A549 treated with Hydrocortisone at 1 μM for 4 hours (cell line): ENCODE results near the gene FAM50A. TPM values are rescaled to one million over a fixed set of nuclear protein-coding genes. Genes with fewer than 3 reads are reported as not detected.

ENCODE experiments used
- total RNA-seq: library from RNA; stranded (reverse); fragments of 200-300 nt; extraction: Qiagen RNA extraction; gene quantifications from 5 replicates; pipeline ENCODE4 v1.2.3, GENCODE V29; 2022

Gene FAM50A, protein sequence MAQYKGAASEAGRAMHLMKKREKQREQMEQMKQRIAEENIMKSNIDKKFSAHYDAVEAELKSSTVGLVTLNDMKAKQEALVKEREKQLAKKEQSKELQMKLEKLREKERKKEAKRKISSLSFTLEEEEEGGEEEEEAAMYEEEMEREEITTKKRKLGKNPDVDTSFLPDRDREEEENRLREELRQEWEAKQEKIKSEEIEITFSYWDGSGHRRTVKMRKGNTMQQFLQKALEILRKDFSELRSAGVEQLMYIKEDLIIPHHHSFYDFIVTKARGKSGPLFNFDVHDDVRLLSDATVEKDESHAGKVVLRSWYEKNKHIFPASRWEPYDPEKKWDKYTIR
- 99.8 to 121 TPM (median 111 TPM) in 5 replicates for total RNA-seq

DNA sequence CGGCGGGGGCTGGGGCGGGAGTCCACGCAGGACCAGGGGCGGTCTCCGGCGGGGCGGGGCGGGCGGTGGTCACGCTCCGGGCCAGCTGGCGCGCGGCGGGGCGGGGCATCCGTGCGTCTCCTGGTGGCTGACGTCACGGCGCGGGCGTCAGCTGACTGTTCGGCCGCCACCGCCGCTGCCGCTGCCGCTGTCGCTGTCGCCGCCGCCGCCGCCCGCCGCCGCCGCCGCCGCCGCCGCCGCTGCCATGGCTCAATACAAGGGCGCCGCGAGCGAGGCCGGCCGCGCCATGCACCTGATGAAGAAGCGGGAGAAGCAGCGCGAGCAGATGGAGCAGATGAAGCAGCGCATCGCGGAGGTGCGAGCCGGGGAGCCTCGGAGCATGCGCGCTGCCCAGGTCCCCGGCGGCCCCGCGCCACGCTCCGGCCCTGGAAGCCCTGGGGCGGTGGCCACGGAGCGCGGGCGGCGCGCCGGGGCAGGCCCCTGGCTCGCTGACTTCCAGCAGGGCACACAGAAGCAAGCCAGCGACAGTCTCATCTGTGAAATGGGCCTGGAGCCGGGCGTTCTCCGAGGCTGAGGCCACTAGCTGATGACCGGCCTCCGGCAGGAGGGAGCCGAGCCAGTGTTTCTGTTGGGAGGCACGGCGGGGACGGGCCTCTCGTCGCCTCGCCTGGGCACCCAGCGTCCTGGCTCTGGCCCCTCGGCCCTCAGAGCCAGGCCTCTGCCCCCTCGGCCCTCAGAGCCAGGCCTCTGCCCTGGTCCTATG is at the start of gene FAM50A:
FAM50A (plus strand) TSS at position 150 of the 763 bp plus-strand sequence; CDS start at position 245, 95 bp downstream.

DNA sequence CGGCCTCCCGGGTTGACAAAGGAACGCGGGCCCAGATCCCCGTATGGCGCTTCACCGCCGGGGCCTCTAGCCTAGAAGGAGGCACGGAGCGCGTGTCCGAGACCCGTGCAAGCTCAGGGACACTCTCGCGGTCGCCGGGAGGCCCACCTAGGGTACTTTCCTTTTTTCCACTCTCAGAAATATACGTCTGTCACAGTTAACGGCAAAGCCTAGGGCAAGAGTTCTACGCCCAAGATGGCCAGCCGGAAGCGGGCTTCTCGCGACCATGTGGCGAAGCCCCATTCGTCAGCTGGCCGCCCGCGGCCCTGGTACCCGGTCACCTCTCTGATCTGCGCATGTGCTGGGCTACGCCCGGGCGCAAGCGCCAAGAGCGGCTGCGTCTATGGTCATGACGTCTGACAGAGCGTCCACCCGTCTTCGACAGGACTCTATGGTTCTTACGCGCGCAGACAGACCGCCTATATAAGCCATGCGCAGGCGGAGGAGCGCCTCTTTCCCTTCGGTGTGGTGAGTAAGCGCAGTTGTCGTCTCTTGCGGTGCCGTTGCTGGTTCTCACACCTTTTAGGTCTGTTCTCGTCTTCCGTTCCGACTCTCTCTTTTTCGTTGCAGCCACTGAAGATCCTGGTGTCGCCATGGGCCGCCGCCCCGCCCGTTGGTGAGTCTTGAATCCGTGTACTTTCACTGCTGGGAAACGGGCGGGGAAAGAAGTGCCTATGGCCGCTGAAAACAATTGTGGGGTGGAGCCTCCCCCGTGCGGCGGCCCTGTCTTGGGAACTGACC is 45.9 kb upstream of the FAM50A start, which contains the start of gene RPL10:
RPL10 (plus strand) TSS at position 490 of the 780 bp plus-strand sequence; CDS start at position 633, 143 bp downstream.

DNA sequence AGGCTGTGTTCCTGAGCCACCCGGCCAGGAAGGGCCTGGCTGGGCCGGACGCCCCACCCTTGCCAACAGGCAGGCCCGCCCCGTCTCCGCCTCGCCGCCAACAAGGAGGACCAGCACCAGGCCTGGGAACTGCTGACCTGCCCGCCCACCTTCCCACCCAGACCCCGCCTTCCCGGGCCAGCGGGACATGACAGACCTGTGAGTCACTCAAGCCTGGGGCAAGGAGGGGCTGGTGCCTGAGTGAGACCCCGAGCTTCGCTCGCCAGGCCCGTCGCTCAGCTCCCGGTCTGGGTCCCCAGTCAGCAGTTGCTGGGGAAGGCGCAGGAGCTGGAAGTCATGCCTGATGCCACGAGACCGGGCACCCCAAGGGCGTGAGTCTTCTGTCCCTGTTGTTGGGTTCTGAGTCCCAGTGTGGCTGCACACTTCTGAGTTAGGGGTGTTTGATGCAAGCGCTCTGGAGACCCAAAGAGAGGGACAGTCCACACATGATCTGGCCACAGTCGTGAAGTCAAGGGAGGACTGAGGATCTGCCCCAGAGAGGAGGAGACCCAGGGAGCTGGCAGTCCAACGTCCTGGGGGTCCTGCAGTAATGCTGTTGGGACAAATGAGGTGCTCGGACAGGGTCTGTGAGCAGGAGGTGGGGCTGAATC is 34.6 kb upstream of the FAM50A start, which contains the start of gene DNASE1L1:
DNASE1L1 (minus strand) TSS at position 33 of the 650 bp plus-strand sequence. CDS start 3,686 bp downstream, outside the sequence.

DNA sequence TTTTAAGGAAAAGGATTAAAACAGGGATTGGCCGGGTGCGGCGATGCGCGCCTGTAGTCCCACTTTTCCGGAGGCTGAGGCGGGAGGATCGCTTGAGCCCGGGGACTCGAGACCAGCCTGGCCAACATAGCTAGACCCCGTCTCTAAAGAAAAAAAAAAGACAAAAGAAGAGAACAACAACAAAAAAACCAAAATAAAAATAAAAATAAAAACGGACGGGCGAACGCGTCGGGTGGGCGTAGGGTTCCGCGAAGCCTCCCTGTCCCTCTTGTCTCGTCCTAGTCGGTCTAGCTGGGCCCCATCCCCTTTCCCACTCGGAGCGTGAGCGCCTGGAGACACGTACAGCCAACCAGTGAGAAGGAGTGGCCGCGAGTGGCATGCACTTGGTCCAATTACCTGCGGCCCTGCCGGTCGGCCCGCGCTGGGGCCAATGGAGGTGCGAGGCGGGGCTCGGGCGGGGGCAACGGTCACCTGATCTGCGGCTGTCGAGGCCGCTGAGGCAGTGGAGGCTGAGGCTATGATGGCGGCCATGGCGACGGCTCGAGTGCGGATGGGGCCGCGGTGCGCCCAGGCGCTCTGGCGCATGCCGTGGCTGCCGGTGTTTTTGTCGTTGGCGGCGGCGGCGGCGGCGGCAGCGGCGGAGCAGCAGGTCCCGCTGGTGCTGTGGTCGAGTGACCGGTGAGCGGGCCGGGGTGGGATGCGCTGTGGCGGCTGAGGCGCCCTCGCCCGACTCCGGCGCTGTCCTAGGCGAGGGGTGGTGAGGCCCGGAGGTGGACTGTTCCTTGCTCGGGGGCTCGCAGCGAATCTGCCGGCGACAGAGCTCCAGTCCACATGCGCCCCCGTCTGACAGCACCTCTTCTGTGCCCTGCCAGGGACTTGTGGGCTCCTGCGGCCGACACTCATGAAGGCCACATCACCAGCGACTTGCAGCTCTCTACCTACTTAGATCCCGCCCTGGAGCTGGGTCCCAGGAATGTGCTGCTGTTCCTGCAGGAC is 15.5 kb upstream of the FAM50A start, which contains the start of gene ATP6AP1:
ATP6AP1 (plus strand) TSS at position 502 of the 996 bp plus-strand sequence; CDS start at position 518, 16 bp downstream.

DNA sequence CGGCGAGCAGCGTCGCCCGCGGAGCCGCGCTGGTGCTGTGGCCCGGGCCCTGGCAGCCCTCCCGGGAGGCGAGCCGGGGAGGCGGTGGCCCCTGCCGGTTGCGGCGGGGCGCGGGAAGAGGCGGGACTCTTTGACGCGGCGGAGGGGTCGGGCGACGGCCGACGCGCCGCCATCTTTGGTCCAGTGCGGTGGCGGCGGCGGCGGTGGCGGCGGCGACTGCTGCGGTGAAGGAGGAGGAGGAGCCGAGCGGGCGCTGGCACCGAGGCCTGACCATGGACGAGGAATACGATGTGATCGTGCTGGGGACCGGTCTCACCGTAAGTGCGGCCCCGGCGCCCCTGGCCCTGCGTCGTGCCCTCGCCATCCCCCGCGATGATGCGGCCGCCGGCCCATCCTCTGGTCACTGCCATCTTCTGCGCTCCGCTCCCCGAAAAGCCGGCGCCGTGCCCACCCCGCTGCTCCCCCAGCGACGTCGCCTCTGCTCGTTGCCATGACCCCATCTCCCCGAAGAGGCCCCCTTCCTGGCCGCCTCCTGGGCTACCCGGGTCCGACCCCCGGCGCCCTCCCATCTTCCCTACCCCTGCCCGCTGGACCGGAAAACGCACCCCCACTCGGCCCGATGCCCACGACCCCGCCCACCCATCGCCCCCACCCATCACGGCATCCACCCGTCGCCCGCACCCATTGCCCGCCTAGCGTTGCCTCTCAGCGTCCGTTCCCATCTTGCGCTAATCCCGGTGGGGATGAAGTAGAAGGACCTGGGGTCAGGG is 6.8 kb upstream of the FAM50A start, which contains the start of gene GDI1:
GDI1 (plus strand) TSS at position 172 of the 770 bp plus-strand sequence; CDS start at position 273, 101 bp downstream.

DNA sequence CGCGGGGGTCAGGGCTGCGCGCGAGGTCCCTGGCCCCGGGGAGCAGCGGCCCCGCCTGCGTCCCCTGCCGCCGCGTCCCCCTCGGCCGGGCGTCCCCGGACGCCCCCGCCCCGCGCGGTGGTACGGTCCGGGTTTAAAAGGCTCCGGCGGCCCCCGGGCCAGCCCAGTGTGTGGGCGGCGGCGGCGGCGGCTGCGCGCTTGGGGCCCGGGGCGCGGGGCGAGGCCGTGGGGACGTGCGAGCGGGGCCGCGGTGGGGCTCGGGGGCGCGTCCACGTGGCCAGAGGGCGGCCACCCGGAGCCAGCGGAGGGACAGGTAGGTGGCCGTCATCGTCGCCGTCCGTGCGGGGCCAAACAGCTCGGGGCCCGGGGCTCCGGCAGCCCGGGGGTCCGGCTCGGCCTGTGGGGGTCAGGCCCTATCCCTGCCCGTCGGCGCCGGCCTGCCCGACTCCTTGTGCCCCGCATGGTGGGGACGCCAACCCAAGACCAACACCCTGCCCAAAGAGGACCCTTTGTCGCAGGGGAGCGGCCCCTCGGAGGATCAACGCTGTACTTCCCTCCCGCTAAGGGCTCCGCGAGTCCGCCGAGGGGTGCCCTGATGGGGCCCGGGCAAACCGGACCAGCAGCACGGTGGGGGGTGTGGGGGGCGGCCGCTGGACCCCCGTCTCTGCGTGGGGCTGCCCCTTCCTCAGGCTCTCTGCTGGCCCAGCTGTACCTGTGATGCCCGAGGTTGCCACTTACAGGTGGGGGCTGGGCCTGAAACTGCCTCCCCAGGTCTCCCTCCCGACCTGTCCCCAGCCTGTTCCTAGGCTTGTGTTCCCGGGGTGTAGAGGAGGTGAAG is 14.4 kb downstream of the FAM50A start, which contains the start of gene PLXNA3:
PLXNA3 (plus strand) TSS at position 166 of the 838 bp plus-strand sequence. CDS start 1,903 bp downstream, outside the sequence.

DNA sequence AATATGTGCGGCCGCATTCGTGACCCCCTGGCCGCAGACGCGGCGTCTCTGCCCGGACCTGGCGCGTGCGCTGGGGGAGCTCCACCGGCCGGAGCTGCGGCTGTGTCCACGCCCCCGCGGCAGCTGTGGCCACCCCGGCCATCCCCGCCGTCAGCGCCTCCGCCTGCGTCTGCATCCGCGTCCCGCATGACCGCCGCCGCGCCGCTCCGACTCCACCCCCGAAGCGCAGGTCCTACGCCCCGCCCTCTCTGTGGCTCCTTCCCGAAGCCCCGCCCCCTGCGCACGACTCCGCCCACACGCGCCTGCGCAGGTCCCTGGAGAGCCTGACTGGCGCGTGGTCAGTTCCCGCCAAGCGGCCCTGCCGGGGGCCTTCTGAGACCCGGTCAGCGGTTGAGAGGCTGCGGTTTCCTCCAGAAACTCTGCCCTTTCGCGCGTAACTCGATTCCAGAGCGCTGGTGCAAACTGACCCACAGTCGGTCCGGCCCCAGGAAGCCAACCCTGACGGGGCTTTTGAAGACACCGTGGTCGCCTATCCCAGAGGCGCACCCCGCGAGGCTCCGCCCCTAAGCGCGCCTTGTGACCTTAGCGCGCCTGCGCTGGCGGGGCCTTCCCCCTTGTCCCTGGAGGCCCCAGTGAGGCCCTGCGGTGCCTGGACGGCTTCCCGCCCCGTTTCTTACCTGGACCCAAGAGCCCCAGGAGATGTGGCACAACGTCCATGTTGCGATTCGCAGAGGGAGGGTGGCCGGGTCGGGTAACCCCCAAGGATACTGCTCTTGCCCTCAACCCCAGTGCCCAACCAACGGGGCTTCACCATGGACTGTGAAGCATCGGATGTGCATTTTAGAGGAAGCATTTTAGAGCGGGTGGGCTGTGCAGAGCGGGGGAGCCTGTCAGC is 35.0 kb downstream of the FAM50A start, which contains the start of gene LAGE3:
LAGE3 (minus strand) TSS at position 554 of the 895 bp plus-strand sequence; CDS start at position 188, 366 bp downstream.

DNA sequence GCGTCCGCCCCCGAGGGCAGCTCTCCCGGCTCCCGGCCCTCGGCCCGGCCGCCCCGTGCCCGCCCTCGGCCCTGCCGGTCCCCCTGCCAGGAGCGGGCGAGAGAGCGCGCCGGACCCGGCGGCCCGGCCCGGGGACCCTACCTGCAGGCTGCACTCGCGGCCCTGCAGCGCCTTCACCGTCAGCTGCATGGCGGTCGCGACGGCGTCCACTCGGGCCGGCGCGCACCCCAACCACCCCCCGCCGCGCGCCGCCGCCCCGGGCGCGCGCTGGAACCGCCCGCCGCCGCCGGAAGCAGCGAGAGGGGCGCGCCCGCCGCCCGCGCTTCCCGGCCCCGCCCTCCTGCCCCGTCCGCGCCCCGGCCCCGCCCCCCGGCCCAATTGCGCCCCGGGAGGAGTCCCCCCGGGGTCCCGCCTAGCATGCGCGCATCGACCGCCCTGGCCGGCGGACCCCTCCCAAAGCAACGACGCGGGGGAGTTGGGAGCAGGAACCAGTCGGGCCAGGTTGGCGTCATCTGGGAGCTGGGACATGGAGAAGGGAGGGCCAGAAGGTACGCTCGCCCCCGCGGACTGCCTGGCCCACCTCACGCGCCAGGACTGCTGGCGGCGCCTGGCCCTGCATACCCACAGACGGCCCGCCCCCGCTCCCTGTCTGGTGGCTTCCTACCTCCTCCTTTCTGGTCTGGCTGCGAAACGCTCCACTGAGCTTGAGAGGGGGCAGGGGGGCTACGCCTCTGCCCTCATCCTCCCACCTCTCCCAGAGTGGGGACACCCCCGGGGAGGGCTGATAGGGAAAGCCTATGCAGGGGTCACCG is 42.7 kb downstream of the FAM50A start, which contains the start of gene UBL4A:
UBL4A (minus strand) TSS at position 220 of the 812 bp plus-strand sequence; CDS start at position 189, 31 bp downstream.

DNA sequence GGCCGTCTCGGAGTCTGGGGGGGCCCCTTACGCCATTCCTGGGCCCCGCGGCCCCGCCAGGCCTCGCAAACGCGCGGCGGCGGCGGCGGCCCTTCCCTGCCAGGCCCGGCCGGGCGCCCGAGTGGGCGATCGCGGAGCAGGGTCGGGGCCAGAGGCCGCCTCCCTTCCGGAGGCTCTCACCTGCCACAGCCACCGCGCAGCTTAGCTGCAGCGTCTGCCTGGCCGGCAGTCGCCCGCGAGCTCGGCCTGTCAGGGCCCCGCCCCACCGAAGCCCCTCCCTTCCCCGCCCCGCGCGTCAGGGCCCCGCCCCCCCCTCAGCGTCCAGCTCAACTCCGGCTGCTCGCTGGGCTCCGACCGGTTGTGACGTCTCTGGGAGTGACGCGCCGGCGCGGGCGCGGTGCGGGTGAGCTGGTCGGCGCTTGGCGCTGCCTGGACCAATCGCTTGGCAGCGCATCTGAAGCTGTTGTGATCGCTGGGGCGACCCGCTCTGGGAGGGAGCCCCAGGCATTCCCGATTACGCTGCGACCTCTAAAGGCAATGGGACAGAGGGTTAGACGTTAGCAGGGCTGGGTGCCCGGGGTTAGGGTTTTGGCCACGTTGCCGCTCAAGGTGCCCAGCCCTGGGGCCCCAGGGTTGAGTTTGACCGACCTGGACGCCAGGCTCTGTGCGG is 46.6 kb downstream of the FAM50A start, which contains the start of gene SLC10A3:
SLC10A3 (minus strand) TSS at position 216 of the 670 bp plus-strand sequence. CDS start 1,689 bp downstream, outside the sequence.

Other genes starting within 250 kb of the FAM50A start
- gene OPN1MW2, start 224.4 kb upstream of the FAM50A start, total RNA-seq, result not detected in 5 replicates
- gene OPN1MW3, start 186.6 kb upstream of the FAM50A start, total RNA-seq, result not detected in 5 replicates
- not detected in 5 replicates for gene TEX28, start 149.0 kb upstream of the FAM50A start, total RNA-seq
- gene TKTL1, start 148.3 kb upstream of the FAM50A start, total RNA-seq, result 0.05 to 0.14 TPM (median 0.07 TPM) in 3 of 5 replicates, not detected in the others
- gene FLNA, start 69.5 kb upstream of the FAM50A start, total RNA-seq, result 1,461 to 1,661 TPM (median 1,622 TPM) in 5 replicates
- 129 to 161 TPM (median 153 TPM) in 5 replicates for gene EMD, start 64.8 kb upstream of the FAM50A start, total RNA-seq
- 5,312 to 5,581 TPM (median 5,559 TPM) in 5 replicates for gene RPL10, start 45.8 kb upstream of the FAM50A start, total RNA-seq
- 27.2 to 31.3 TPM (median 29.9 TPM) in 5 replicates for gene DNASE1L1, start 34.9 kb upstream of the FAM50A start, total RNA-seq
- 33.5 to 40.1 TPM (median 36.8 TPM) in 5 replicates for gene TAFAZZIN, start 32.6 kb upstream of the FAM50A start, total RNA-seq
- 88.4 to 107 TPM (median 105 TPM) in 5 replicates for gene ATP6AP1, start 15.5 kb upstream of the FAM50A start, total RNA-seq
- 91.4 to 124 TPM (median 104 TPM) in 5 replicates for gene GDI1, start 7.0 kb upstream of the FAM50A start, total RNA-seq
- gene PLXNA3, start 14.1 kb downstream of the FAM50A start, total RNA-seq, result 11.0 to 17.8 TPM (median 13.9 TPM) in 5 replicates
- gene LAGE3, start 35.1 kb downstream of the FAM50A start, total RNA-seq, result 36.3 to 74.0 TPM (median 65.8 TPM) in 5 replicates
- gene UBL4A, start 42.5 kb downstream of the FAM50A start, total RNA-seq, result 67.1 to 73.0 TPM (median 69.5 TPM) in 5 replicates
- gene SLC10A3, start 46.5 kb downstream of the FAM50A start, total RNA-seq, result 38.5 to 42.9 TPM (median 39.7 TPM) in 5 replicates
- 38.0 to 44.6 TPM (median 42.6 TPM) in 5 replicates for gene FAM3A, start 72.1 kb downstream of the FAM50A start, total RNA-seq
- gene G6PD, start 102.7 kb downstream of the FAM50A start, total RNA-seq, result 1,336 to 1,631 TPM (median 1,436 TPM) in 5 replicates
- 35.9 to 44.7 TPM (median 40.9 TPM) in 5 replicates for gene IKBKG, start 103.5 kb downstream of the FAM50A start, total RNA-seq
- not detected in 5 replicates for gene CTAG1A, start 141.0 kb downstream of the FAM50A start, total RNA-seq
- not detected in 5 replicates for gene CTAG1B, start 175.1 kb downstream of the FAM50A start, total RNA-seq
- gene CTAG2, start 209.4 kb downstream of the FAM50A start, total RNA-seq, result not detected in 5 replicates